OCI-M1 (cell line): Measurements from ENCODE around the gene NEUROG1.
A peak's percentile ranks its signal among the peaks of the same experiment; 100 is the strongest.

Source experiments
- DNase-seq: peaks from one replicate; lab custom pipeline; 2025; lab: John Stamatoyannopoulos, UW

NEUROG1 gene

DNA sequence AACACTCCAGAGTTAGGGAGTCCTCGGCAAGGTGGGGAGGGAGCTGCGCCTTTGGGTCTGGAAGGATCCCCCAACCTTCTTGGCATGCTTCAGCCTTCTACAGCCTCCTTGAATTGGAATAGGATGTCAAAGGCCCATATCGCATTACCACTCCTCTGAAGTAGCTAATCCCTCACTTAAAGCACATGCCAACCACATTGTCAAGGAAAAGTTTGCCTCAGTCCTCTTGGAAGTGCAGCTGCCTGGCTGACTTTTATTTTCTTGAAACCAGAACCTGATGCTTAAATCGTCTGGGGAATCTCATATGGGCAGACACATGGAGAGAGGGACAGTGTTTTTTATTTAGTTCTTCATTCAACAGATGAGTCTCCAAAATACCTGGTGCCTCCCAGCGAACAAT, 28.6 kb upstream of the NEUROG1 start:
- no peak for DNase-seq

DNA sequence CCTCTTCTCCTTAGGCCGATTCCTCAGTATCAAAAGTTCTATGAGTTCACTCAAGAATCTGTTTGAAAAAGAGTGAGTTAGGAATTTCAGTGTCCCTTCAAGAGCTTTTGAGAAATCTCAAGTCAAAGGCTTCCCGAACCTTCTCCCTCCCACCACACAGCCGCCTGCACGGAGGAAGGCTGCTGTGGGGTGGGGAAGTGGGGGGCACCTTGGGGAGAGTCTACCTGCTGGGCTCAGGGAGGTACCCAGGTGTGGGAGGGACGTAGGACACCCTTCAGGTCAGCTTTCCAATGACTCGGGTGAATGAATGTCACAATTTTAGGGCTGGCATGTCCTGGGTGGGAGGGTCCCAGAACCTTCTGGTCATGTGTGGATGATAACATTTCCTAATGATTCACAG, 25.5 kb upstream of the NEUROG1 start:
- DNase-seq: no peak

DNA sequence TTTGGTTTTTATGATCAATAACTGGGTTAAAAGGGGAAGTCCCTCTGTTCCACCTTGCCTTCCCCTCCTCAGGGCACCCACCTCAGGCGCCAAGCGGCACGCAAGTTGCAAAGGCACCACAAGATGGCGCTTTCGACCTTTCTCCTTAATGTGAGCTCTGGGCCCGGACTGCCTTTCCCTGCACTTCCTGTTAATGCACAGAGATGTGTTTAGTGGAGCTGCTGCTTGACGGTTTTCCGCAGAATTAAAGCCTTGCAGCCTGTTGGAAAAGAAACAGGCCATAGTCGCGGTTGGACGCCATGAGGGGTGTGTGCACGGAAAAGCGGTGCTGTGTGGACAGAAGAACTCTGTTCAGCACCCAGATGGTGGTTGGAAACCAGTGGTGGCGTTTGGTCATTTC, 25.1 kb upstream of the NEUROG1 start:
- peak; percentile 93 for DNase-seq

DNA sequence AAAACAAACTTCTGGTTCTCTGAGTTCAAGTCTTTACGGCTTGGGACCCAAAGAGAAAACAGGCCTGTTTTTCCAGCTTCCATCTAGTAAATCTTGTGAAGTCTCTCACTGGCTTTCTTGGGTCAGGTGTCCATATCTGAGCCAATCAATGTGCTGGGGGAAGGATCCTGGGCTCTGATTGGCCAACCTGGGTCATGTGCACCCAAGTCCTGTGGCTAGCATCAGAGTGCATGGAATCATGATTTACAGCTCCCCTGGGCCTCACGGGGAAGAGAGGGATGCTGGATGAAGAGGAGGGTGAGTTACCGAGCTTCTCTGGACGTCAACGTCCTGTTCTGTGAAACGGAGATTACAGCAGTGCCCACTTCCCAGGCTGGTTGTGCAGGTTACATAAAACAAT, 23.6 kb upstream of the NEUROG1 start:
- peak; percentile 31 for DNase-seq

DNA sequence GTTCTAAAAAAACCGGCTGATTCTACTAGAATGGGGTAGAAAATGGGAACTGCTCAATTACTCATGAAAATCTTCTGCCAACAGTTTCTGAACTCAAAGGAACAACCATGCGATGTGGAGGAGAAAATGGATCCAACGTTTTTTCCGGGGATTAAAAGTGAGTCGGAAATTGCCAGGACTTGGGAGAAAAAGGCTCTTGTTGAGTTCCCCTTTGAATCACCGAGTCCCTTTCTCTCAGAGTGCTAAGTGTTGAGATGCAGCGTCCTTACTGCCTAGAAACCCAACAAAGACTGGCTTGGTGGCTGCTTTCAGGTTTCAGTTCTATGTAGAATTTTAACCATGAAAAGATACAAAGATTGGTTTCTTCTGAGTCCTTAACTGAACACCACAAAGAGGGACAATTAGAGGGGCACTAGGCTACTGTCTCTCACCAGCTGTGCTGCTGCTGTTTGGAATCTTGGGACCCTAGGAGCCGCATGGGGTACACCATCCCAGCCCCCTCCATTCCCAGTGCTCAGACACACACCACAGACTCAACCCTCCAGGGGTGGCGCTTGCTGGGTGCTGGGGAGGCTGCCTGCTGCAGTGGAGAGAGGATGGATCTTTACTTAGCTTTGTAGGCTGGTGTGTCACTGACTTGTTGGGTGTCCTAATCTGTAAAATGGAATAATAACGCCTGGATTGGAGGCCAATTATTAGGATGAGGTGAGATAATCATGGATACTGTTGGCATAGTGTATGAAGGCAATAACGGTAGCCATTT, 21.5 kb upstream of the NEUROG1 start:
- DNase-seq: no peak

DNA sequence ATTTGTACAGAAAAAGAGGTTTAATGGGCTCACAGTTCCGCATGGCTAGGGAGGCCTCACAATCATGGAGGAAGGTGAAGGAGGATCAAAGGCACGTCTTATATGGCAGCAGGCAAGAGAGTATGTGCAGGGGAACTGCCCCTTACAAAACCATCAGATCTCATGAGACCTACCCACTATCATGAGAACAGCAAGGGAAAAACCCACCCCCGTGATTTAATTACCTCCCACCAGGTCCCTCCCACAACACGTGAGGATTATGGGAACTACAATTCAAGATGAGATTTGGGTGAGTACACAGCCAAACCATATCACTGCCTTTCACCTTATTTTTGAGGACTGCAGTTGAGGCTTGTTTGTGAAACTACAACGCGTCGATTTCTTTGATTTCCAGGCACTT, 20.9 kb upstream of the NEUROG1 start:
- no peak for DNase-seq

DNA sequence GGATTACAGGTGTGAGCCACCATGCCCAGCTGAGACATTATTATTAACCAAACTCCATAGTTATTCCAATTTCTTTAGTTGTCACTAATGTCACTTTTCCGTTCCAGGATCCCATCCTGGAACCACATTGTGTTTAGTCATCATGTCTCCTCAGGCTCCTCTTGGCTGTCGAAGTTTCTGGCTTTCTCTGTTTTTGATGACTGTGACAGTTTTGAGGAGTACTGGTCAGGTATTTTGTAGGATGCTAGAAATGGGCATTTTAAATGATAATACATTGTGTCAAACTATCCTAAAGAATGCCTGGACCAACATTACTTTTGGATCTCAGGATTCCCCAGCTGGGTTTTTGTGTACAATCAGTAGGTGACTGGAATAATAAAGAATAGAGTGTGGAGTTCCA, 19.8 kb upstream of the NEUROG1 start:
- no peak for DNase-seq

DNA sequence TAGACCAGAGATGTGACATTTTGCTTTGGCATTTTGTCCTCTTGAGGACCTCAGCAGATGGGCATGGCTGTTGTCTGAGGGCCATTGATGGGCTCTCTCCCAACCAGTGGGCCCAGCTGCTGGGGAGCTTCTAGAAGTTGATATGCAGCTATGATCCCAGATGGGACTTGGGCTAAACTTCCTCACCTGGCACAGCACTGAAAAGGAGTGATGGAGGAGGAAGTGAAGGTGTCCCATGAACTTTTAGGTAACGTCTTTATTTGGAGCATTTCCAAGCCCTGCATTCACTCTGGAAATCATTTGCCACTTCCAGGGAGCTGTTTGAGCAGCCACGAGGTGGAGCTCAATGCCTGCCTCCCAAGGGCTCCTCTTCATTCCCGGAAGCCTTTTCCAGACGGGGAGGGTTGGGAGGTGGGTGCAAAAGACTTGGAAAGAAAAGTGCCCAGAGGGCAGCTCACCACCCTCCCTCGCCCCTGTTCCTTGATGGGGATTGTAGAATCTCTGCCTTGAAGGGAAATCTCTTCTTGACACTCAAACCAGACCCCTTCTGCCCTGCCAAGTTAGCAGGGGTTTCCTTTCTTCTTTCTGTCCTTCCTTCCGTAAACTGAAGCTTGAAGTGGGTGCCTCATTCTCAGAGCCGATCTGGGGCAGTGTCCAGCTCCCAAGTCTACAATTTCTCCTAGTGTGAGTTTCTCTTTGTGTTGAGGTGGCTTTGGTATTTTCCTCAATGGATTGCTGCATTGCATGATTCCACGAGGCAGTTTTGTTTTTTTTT, 18.1 kb upstream of the NEUROG1 start:
- DNase-seq: no peak

DNA sequence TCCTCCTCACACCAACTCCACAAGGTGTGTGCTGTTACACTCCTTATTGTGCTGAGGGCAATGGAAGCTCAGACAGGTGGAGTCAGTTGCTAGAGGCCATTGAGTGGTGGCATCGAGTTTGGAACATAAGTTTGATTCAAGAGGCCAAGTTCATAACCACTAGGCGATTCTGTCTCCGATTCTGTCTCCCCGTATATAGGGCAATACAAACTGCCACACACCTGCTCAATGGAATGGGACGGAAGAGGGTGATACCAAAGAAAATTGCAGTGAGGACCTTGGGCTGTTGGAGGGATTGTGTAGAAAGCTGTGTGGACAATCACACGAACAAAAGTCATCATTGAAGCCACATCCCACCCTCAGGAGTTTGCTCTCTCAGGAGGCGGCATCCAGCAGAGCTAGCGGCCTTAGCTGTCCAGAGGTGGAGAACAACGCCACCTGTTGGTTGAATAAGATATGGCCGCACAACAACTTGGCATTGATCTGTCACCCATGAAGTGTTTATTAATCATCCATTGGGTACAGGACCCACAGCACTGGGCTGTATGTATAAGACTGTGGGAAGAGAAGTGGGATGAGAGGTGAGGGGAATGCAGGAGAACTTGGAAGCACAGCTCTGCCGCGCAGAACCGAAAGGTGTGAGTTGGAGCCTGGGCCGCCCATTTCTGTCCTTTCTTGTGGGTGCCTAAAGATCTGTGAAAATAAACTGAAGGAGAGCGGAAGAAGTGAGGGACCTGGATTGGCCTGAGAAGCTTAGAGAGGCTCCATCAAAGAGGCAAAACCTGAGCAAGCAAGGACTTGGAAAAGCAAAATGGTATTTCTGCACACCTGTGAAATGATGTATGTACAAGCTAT, 16.1 kb upstream of the NEUROG1 start:
- DNase-seq: peak; percentile 77

DNA sequence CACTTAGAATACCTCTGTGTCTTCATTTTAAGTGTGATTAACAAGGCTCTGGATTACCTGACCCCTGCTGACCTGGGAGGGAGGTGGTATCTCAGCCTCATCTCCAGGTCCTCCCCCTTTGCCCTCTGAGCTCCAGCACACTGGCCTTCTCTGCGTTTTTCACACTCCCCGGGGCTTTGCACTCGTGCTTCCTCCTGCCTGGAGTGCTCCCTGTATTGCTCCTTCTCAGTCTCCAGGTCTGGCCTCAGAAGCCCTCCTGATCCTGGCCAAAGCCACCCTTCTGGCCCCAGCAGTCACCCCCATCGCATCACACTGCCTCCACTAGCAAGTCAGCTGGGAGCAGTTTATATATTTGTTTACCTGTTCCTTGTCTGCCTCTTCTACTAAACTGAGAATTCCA, 13.6 kb upstream of the NEUROG1 start:
- no peak for DNase-seq

DNA sequence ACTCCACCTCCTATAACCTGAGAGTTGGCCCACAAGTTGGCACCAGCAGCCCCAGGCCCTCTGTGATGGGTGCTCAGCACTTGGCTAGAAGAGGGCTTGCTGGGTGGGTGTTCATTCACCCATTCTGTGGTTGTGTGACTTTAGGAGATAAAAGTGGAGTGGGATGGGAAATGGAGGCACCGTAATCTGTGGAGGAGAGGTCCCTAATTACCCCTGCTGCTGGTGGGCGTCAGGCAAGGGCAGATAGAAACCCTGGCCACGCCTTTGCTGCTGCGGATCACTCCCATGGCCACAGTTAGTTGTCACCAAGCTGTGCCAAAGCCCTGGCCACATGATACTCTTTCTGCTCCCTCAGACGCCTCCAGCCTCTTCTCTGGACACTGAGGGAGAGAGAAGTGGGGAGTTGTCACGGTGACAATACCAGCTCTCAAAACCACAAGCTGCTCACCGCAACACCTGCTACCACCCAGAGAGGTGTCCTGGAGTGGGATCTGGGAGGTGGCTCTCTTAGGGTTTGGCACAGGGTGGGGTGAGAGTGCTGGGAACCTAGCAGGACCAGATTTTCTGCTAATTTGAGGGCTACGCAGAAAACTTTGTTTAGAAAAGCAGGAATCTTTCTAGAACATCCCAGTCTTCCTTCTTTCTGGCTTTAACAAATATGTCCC, 12.0 kb upstream of the NEUROG1 start:
- DNase-seq: no peak

DNA sequence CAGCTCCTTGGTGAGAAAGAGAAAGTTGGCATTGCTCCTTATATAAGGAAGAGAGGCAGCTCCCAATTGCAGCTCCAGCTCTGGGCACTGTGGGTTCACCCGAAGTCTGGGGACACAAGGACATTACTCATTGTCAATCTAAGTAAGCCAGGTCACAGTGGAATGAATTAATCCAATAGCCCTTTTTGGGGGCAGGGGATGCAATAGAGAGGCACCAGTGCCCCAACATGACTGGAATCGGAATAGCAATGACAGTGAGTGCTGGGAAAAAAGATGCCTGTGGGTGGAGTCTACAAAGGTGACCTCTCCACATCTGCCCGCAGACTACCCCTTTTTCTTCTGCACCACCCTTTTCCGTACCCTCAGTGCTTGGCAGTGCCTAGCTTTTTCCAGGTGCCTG, 11.1 kb upstream of the NEUROG1 start:
- no peak for DNase-seq

DNA sequence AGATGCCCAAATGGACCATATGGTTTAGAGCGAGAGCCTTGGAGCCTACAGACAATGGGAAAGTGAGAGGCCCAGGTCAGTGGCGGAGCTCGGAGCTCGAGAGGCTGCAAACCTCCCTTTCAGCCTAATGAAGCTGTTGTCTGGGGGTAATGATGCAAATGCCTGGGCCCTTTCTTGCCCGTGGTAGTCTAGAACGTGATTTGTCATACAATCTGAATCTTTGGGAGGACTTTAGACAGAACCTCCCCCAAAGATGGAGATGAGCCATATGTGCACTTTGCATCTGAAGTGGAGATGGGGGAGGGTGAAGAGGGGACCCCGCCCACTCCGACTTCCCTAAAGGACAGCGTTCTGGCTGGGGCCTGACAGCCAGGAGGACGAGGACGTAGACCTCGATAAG, 10.3 kb upstream of the NEUROG1 start:
- no peak for DNase-seq

DNA sequence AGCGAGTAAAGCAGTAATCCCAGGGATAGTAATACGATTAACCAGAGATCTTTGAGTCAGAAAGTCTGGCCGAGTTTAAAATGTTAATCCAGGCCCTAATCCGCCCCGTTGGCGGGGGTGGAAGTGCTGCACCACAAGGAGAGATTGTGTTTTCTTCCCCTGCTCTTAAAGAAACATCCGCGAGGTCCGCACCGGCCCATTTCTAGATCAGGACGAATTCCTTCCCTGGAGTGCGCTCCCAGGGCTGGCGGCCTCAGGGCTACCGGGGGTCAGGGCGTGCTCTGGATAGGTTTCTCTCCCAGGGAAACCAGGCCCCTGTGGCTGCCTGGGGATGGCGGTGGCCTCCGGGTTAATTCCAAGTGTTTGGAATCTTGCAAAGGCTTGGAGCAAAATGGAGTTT, 9.3 kb upstream of the NEUROG1 start:
- DNase-seq: no peak

DNA sequence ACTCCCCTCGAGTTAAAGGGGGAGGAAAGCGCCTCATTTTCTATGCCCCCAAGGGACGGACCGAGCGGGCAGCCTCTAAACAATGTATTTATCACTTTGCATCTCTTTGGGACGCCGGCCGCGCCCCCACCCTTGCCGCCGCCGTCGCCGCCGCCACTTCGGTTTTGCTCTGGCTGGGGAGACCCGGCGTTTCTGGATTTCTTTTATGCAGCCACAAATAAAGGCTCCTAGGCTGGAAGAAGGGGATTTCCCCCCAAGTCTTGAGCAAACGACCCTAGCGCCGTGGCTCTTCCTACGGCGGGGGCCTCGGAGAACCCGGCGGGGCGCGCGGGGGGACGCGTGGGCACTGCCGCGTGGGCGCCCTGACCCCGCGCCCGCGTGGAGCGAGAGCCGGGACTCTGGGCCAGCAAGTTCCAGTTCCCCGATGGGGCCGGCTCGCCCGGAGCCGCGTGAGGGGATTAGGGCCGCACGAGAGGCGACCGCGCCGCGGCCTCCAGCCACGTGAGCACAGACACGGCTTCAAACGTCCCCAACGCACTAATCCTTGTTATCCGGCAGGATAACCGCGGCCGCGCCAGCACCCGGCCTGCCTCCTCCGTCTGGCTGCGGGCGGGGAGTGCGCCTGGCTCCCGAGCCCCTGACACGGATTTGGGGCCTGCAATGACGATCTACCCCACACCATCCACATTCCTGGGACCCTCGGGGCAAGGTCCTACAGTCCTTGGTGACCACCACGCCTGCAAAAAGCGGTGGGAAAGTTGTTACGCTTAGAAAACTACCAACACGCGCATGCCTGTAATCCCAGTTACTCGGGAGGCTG, 7.9 kb upstream of the NEUROG1 start:
- DNase-seq: no peak

DNA sequence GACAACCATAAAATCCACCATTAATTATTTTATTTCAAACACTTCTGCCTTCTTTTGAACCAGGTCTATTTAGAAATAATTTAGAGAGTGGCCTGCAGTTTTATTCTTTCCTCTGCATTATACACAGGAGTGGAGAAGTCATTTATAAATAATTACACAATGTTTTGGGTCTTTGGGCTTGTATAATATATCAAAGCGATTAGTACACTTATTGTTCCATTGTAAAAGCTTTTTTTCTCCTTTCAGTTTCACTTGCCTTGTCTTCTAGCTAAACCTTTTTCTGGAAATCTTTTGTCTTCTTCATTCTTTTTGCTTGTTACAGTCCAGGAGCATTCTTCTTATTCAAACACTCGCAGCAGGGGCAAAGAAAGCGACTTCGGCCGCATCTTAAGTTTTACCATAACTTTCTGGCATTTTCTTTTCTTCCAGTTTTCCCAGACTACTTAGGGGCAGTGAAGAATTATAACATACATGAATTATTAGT, 7.3 kb upstream of the NEUROG1 start:
- DNase-seq: peak; percentile 8

DNA sequence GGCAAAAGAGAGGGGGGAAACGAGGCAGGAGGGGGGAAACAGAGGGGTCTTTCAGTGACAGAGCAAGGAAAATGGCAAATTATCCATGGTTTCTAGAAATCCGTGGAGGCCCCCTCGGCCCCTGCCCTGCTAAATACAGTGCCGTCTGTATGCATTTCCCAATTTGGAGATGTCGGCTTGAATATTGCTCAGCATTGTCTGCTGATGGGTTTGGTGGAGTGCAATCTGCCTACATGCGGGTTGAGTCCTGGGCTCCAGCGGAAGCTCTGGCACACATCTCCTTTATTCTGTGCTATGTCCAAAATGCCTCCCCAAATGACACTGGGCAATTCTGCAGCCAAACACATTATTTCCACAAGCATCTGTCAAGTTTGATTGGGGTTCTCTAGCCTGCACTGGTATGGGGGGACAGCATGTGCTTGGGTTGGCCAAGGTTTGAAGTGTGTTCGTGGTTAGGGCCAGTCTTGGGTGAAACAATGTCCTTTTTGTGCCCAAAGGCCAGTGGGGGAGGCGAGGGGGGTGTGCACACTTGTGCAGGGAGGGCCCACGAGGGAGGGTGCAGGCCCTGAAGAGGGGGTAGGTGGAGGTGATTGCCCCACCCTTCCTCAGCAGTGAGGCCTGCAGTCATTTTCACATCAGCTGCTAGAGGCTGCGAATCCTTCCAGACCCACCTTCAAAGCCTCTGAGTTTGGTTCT, 6.2 kb upstream of the NEUROG1 start:
- DNase-seq: no peak

DNA sequence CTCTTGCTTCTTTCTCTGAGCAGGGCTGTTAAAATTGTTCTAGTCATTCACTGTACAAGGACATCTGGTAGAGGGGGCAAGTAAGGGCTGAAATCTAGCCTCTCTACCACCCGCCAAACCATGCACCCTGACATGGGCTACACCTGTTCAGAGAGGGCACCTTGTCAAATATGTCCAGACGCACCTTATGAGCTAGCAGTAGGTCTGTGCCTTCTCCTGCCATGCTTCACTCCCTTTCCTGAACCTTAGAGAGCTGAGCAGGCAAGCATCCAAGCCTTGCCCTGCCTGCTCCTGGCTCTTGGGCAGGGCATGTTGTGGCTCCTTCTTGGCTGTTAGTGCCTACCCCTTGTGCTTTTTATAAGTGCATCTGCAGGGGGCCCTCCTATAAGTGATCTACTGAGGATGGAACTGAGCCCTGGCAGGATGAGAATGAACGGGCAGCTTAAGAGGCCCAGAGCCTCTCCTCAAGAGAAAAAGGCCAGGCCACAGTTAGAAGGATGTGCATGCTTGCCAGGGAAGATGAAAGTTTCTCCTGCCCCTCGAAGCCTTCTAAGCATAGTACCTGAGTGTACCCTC, 3.8 kb upstream of the NEUROG1 start:
- DNase-seq: no peak

DNA sequence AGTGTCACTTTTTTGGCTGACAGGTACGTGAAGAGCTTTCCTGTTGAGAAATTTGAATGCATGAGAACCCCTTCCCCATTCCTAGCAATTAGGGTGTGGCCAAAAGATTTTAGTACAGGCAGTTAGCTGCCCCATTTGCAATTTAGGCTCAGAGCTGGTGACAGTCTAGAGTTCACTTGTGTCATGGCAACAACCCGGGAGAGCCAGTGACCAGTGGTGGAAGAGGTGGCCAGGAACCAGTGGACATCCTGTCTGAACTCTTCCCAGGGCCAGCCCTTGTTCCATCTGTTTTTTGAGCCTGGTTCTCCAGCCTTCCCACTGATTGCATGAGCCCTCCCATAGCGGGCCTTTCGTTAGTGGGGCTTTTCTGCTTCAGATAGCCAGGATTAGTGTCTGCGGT, 2.5 kb upstream of the NEUROG1 start:
- no peak for DNase-seq

DNA sequence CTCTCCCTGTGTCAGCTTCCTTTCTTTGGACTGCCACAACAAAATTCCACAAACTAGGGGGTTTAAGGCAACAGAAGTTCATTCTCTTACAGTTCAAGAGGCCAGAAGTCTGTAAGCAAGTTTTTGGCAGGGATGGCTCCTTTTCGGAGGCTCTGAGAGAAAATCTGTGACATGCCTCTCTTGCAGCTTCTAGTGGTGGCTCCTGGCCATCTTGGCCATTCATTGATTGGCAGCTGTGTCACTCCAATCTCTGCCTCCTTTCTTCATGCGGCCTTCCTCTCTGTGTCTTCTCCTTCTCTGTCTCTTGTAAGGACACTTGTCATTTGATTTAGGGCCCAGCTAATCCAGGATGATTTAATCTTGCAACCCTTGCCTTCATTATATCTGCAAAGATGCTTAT, 2.0 kb upstream of the NEUROG1 start:
- DNase-seq: no peak
